ENCODE results near the gene CTNNBL1. TPM values are rescaled to one million over a fixed set of nuclear protein-coding genes. Genes with fewer than 3 reads are reported as not detected.
"Not testable (repeated sequence)": the region's sequence is repeated elsewhere in the genome, so short reads cannot be mapped to it uniquely, and the experiment has no call there.

Gene CTNNBL1
- total RNA-seq, 1 donor from 2014 or later, result 87.7 TPM

DNA sequence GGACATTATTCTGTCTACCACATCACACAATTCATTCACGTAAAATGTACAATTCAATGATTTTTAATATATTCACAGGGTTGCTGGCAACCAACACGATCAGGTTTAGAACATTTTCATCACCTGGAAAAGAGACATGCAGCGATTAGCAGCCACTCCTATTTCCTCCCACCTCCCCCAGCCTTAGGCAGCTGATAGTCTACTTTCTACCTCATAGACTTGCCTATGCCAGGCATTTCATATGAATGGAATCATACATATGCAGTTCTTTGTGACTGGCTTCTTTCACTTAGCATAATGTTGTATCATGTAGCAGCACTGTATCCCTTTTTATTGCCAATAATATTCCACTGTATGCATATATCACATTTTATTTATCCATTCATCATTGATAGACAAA lies 31.5 kb upstream of the CTNNBL1 start:
- H3K4me3 Mint-ChIP-seq, result no peak overlapping the region
- TF ChIP-seq, protein P1, sequence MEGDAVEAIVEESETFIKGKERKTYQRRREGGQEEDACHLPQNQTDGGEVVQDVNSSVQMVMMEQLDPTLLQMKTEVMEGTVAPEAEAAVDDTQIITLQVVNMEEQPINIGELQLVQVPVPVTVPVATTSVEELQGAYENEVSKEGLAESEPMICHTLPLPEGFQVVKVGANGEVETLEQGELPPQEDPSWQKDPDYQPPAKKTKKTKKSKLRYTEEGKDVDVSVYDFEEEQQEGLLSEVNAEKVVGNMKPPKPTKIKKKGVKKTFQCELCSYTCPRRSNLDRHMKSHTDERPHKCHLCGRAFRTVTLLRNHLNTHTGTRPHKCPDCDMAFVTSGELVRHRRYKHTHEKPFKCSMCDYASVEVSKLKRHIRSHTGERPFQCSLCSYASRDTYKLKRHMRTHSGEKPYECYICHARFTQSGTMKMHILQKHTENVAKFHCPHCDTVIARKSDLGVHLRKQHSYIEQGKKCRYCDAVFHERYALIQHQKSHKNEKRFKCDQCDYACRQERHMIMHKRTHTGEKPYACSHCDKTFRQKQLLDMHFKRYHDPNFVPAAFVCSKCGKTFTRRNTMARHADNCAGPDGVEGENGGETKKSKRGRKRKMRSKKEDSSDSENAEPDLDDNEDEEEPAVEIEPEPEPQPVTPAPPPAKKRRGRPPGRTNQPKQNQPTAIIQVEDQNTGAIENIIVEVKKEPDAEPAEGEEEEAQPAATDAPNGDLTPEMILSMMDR (conservative IDR thresholded peaks at IDR 0.05), result no peak
- DNase-seq (ENCODE audit: low read depth, low spot score), result no peak
- no peaks in the 10 kb centered on the region for H3K9me3 Mint-ChIP-seq
- no peak overlapping the region for H3K27ac Mint-ChIP-seq (ENCODE audit: unreplicated experiment)
- peaks cover 4% of the 10 kb centered on the region for H3K27me3 Mint-ChIP-seq (ENCODE audit: low read depth)
- no peaks in the 10 kb centered on the region for H3K4me1 Mint-ChIP-seq
- no peaks in the 10 kb centered on the region for H3K36me3 Mint-ChIP-seq (ENCODE audit: low read depth)

DNA sequence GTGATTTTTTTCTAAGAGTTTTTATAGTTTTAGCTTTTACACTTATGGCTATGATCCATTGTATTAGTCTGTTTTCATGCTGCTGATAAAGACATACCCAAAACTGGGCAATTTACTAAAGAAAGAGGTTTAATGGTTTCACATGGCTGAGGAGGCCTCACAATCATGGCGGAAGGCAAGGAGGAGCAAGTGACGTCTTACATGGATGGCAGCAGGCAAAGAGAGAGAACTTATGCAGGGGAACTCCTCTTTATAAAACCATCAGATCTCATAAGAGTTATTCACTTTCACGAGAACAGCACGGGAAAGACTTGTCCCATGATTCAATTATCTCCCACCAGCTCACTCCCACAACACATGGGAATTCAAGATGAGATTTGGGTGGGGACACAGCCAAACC lies 29.2 kb upstream of the CTNNBL1 start:
- H3K27me3 Mint-ChIP-seq (ENCODE audit: low read depth), result peaks cover 14% of the 10 kb centered on the region
- H3K9me3 Mint-ChIP-seq; H3K4me1 Mint-ChIP-seq; H3K36me3 Mint-ChIP-seq (ENCODE audit: low read depth); H3K27ac Mint-ChIP-seq (ENCODE audit: unreplicated experiment); H3K4me3 Mint-ChIP-seq; DNase-seq (ENCODE audit: low read depth, low spot score): not testable (repeated sequence)

DNA sequence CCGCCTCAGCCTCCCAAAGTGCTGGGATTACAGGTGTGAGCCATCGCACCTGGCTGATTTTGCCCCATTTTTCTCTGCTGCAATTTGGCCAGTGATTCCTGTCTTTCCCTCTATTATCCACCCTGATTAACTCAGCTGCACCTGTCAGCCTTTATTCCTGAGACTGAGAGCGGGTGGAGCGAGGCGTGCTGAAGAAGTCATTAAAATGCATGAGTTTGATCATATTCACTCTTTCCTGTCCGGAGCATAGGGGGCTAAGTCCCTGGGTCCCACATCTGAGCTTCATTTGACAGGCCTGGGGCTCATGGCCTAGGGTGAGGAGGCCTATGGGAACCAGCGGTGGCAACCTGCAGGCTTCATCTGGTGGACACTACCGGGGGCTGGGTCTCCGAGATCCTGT lies 25.7 kb upstream of the CTNNBL1 start:
- TF ChIP-seq, protein P1 (conservative IDR thresholded peaks at IDR 0.05), result no peak
- Mint-ChIP-seq H3K27ac (ENCODE audit: unreplicated experiment) (peak overlapping the region; percentile 31), H3K9me3 (no peaks in the 10 kb centered on the region), H3K27me3 (ENCODE audit: low read depth) (peaks cover 15% of the 10 kb centered on the region), H3K4me1 (peaks cover 24% of the 10 kb centered on the region), H3K4me3 (no peak overlapping the region), H3K36me3 (ENCODE audit: low read depth) (no peaks in the 10 kb centered on the region)
- DNase-seq (ENCODE audit: low read depth, low spot score), result no peak

DNA sequence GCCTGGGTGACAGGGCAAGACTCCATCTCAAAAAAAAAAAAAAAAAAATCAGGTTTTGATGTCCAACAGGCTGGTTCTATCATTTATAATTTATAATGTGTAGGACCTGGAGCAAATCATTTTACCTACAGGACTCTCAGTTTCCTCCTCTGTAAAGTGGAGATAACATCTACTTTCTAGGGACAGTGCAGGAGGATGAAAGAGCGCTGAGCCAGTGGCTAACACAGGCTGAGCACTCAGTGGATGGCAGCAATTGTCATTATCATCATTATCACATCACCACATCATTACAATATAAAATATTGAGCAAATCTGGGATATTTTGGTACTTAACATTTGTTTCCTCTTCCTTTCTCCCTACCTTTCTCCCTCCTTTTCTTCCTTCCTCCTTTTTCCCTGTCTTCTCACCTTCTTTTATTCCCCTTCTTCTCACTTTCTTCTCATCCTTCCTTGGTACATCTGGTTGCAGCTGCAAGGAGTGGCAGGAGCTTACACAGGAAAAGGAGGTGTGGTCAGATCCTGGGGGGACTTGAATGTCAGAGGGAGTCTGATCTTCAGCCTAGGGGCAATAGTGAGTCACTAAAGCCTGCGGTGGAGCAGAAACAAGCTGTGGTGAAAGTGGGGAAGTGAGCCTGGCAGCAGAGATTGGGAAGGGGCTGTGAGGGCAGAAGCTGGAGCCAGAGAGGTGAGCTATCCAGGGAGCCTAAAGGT lies 24.6 kb upstream of the CTNNBL1 start:
- peaks cover 19% of the 10 kb centered on the region for H3K27me3 Mint-ChIP-seq (ENCODE audit: low read depth)
- H3K36me3 Mint-ChIP-seq (ENCODE audit: low read depth), result no peaks in the 10 kb centered on the region
- TF ChIP-seq, protein P1 (conservative IDR thresholded peaks at IDR 0.05), result no peak
- H3K9me3 Mint-ChIP-seq, result no peaks in the 10 kb centered on the region
- no peak overlapping the region for H3K4me3 Mint-ChIP-seq
- no peak overlapping the region for H3K27ac Mint-ChIP-seq (ENCODE audit: unreplicated experiment)
- DNase-seq (ENCODE audit: low read depth, low spot score), result no peak
- H3K4me1 Mint-ChIP-seq, result peaks cover 28% of the 10 kb centered on the region

DNA sequence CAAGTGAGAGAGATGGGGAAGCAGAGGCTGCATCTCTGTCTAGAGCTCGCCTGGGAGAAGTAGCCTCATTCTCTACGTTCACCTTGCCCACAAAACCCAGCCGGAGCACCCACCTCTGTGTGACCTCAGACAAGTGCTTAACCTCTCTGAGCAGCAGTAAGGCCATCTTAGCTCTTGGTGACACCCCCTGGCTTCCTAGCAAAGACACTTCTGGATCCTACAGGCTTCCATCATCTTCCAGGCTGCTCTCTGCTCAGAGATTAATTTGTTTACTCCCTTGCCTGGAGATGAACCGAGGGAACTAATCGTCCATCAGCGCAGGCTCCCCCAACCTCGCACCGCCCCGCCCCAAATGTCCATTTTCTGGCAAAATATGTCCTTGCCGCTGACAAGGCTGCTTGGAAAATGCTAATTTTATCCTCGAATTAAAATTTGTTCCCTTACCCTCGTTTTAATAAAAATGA lies 24.0 kb upstream of the CTNNBL1 start:
- Mint-ChIP-seq H3K4me3 (no peak overlapping the region), H3K9me3 (no peaks in the 10 kb centered on the region), H3K27me3 (ENCODE audit: low read depth) (peaks cover 20% of the 10 kb centered on the region), H3K36me3 (ENCODE audit: low read depth) (no peaks in the 10 kb centered on the region), H3K4me1 (peaks cover 28% of the 10 kb centered on the region), H3K27ac (ENCODE audit: unreplicated experiment) (no peak overlapping the region)
- DNase-seq (ENCODE audit: low read depth, low spot score), result no peak
- TF ChIP-seq, protein P1 (conservative IDR thresholded peaks at IDR 0.05), result no peak

DNA sequence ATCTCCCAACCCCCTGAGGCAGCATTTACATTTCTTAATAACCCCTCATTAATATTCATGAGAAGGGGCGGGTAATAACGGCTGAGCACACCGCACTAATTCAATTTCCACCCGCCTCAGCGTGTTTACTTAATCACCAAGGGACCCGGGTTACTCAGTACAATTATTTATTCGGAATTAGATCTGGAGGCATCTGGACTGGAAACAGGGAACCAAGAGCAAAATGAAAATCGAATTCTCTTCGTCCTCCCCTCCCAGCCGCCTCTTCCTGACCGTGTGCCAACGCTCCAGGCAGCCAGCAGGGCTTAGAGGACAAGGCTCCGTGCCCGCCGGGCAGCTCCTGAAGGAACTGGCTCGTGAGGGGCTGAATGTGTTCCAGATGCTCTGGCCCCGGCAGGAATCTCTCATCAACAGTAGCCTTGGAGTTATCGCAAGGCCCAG lies 23.5 kb upstream of the CTNNBL1 start:
- Mint-ChIP-seq H3K4me1 (peaks cover 28% of the 10 kb centered on the region), H3K36me3 (ENCODE audit: low read depth) (no peaks in the 10 kb centered on the region), H3K27ac (ENCODE audit: unreplicated experiment) (no peak overlapping the region), H3K9me3 (no peaks in the 10 kb centered on the region), H3K27me3 (ENCODE audit: low read depth) (peaks cover 21% of the 10 kb centered on the region), H3K4me3 (no peak overlapping the region)
- no peak for DNase-seq (ENCODE audit: low read depth, low spot score)
- TF ChIP-seq, protein P1 (conservative IDR thresholded peaks at IDR 0.05), result no peak
